Activated T-cell treated with anti-CD3 and anti-CD28 coated beads, Interleukin-2, amount 50 U/mL, for 72 hours (primary cell): Measurements from ENCODE around the gene WDPCP. TPM values are rescaled to one million over a fixed set of nuclear protein-coding genes. Genes with fewer than 3 reads are reported as not detected.
"Not testable (repeated sequence)": the region's sequence is repeated elsewhere in the genome, so short reads cannot be mapped to it uniquely, and the experiment has no call there.

Experiments used
- ATAC-seq, 2 donors: fragments of 150-1000 bp; cut with Tn5 transposase; replicated peaks in 1 of 2; 2 replicates each; pipeline ENCODE4 v1.10.0; 2021; ENCODE audit warnings: moderate library complexity in 2 of 2, mild to moderate bottlenecking in 1 of 2
- DNase-seq, 2 donors: peaks; one replicate each; pipeline ENCODE4 v3.0.0; 2021 to 2022; ENCODE audit warnings: mixed read lengths in 1 of 2
- H3K27ac Mint-ChIP-seq: one replicate; pipeline ENCODE4 v1.8.0; 2022; ENCODE audit warnings: mild to moderate bottlenecking, moderate library complexity, mixed read lengths
- H3K27me3 Mint-ChIP-seq: one replicate; pipeline ENCODE4 v1.8.0; 2022; ENCODE audit warnings: low read depth, mixed read lengths
- H3K36me3 Mint-ChIP-seq, 2 donors: one replicate each; pipeline ENCODE4 v1.8.0; 2022; ENCODE audit warnings: mixed read lengths in 2 of 2, mild to moderate bottlenecking in 1 of 2; ENCODE audit not compliant: insufficient read depth in 2 of 2
- H3K4me1 Mint-ChIP-seq: one replicate; pipeline ENCODE4 v1.8.0; 2022; ENCODE audit warnings: low read depth, mixed read lengths
- H3K4me3 Mint-ChIP-seq, 2 donors: one replicate each; pipeline ENCODE4 v1.8.0; 2022; ENCODE audit warnings: mild to moderate bottlenecking in 2 of 2, mixed read lengths in 2 of 2, moderate library complexity in 2 of 2
- H3K9me3 Mint-ChIP-seq, 2 donors: one replicate each; pipeline ENCODE4 v1.8.0; 2022; ENCODE audit warnings: mixed read lengths in 2 of 2
- total RNA-seq, 2 donors: library from RNA; stranded (reverse); gene quantifications; one replicate each; pipeline ENCODE4 v1.2.3, GENCODE V29; 2022

Gene WDPCP
- total RNA-seq, 2 donors from 2014 or later: 7.0 to 10.0 TPM

DNA sequence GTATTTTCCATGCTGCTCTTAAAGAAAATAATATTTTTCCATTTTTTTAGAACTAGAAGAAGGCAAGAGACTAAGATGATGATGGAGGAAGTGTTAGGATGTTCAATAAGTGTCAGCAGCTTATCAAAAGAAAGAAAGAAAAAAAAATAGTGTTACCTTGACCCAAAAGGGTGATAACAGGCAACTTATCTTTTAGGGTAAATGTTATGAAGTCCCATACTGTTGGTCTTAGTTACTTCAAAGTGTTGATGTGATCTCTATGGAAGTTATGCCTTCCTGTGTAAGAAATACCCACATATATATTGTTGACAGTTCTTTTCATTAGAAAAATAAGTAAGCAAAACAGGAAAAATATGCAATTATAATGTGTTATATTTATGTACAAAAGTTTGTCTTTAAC, 394.1 kb downstream of the WDPCP start:
- Mint-ChIP-seq H3K27ac (no peak overlapping the region), H3K27me3 (no peaks in the 10 kb centered on the region), H3K9me3 (peaks cover 4 to 7% of the 10 kb centered on the region in 2 donors), H3K4me1 (no peaks in the 10 kb centered on the region), H3K36me3 (peaks cover under 1 to 3% of the 10 kb centered on the region in 2 donors), H3K4me3 (no peak overlapping the region)
- no peak for DNase-seq
- ATAC-seq: no peak

DNA sequence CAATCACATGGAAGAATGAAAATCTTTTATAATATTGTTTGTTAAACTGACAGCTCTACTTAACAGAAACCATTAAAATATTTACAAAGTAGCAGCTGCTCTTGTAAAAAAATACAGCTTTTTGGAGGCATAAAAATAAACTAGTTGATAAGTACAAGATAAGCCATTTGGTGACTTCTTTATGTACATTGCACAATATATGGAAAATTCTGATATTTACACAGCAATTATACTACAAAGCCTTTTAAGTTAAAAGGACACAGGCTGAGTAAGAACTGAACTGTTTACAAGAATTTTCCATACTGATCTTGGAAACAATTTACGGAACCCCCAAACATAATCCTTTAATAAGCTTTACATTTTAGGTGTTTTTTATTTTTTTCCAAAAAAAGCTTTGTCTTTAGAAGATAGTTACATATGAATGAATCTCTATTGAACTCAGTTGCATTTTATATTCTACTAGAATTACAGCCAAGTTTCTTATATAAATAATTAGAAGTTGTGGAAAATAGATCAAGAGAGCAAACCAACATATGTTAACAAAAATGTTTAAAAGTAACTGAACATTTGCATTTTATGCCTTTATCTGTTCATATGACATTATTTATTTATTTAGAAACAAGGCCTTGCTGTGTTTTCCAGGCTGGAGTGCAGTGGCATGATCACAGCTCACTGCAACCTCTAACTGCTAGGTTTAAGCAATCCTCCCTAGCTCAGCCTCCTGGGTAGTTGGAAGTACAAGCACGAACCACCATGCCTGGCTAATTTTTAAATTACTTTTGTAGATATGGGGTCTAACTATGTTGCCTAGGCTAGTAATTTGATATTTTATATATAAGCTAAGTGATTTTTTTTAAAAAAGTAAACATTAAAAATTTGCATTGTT, 395.1 kb downstream of the WDPCP start:
- H3K36me3 Mint-ChIP-seq: peaks cover 11% of the 10 kb centered on the region in 2 donors
- H3K9me3 Mint-ChIP-seq: peaks cover 10% of the 10 kb centered on the region in 2 donors
- H3K27ac Mint-ChIP-seq: no peak overlapping the region
- no peaks in the 10 kb centered on the region for H3K4me1 Mint-ChIP-seq
- no peak overlapping the region for H3K4me3 Mint-ChIP-seq
- no peak for ATAC-seq
- no peak for DNase-seq
- H3K27me3 Mint-ChIP-seq: no peaks in the 10 kb centered on the region

DNA sequence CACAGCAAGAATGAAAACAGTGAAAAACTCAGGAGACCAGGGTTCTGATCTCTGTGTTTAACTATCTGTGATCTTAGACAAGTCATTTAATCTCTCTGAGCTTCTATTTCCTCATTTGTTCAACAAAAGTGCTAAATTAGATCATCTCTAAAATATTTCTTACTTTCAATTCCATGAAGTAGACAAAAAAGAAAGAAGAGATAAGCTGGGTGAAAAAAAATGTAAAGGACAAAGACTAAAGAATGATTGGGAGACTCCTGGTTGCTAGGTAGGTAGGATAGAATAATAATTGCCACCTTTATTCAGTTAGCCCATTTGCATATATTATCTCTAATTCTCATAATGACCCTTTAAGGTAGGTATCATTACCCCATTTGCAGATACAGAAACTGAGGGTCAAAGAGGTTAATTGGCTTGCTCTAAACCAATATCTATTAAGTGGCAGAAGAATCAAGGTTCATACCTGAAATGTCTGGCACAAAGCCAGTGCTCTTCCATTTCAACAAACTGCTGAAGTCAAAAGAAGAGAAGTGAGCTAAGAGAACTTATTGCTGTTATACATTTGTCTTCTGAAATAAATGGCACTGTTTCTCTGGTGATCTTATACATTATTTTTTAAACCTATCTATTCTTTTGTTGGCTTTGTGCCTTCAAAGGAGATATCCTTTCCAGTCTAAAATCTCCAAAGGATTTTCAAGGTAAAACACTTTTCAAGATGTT, 395.9 kb downstream of the WDPCP start:
- Mint-ChIP-seq H3K4me3 (no peak overlapping the region), H3K27ac (no peak overlapping the region), H3K27me3 (no peaks in the 10 kb centered on the region), H3K9me3 (peaks cover 12 to 13% of the 10 kb centered on the region in 2 donors), H3K4me1 (no peaks in the 10 kb centered on the region), H3K36me3 (peaks cover 13 to 14% of the 10 kb centered on the region in 2 donors)
- no peak for ATAC-seq
- no peak for DNase-seq

GRCh38 chr2:63189026-63189425, 399.3 kb downstream of the WDPCP start:
- Mint-ChIP-seq H3K27ac (no peak overlapping the region), H3K4me3 (no peak overlapping the region), H3K36me3 (peaks cover 13 to 15% of the 10 kb centered on the region in 2 donors), H3K27me3 (no peaks in the 10 kb centered on the region), H3K4me1 (no peaks in the 10 kb centered on the region), H3K9me3 (peaks cover 15 to 17% of the 10 kb centered on the region in 2 donors)
- peak in 1 of 2 donors; percentile 2 for DNase-seq
- no peak for ATAC-seq

DNA sequence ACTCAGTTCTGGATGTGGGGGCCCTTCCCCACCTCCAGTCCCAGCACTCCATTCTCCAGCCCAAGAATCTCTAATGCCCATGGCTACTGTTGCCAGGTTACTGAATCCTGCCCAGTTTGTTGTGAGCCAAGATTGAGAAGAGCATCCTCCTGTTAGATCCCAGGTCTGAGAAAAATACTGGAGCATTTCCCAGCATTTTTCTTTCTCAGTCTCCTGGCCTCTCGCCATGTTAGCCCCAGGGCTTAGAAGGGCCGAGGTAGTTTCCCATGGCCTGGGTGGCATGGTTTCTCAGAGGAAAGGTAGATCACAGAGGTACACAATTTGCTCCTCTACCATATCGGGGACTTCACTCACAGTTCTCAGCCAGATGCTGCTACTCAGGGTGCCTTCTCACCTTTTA, 401.9 kb downstream of the WDPCP start:
- H3K27me3 Mint-ChIP-seq: no peaks in the 10 kb centered on the region
- H3K4me1 Mint-ChIP-seq: no peaks in the 10 kb centered on the region
- no peak overlapping the region for H3K4me3 Mint-ChIP-seq

GRCh38 chr2:63163161-63163820, 425.0 kb downstream of the WDPCP start:
- DNase-seq (no peak), ATAC-seq (no peak)
- H3K4me1 Mint-ChIP-seq: no peaks in the 10 kb centered on the region
- H3K4me3 Mint-ChIP-seq: no peak overlapping the region
- H3K9me3 Mint-ChIP-seq: peaks cover 0 to 5% of the 10 kb centered on the region in 2 donors
- peaks cover 4 to 7% of the 10 kb centered on the region in 2 donors for H3K36me3 Mint-ChIP-seq
- H3K27me3 Mint-ChIP-seq: no peaks in the 10 kb centered on the region
- H3K27ac Mint-ChIP-seq: no peak overlapping the region

More for the DNA sequence above, 401.9 kb downstream of the WDPCP start:
- Mint-ChIP-seq H3K27ac (no peak overlapping the region), H3K9me3 (peaks cover 19 to 23% of the 10 kb centered on the region in 2 donors), H3K36me3 (peaks cover 15 to 16% of the 10 kb centered on the region in 2 donors)
- ATAC-seq: no peak
- no peak for DNase-seq

GRCh38 chr2:63159262-63159661, 429.0 kb downstream of the WDPCP start:
- DNase-seq (no peak), ATAC-seq (no peak)
- Mint-ChIP-seq H3K27me3 (no peaks in the 10 kb centered on the region), H3K4me1 (no peaks in the 10 kb centered on the region), H3K9me3 (no peaks in the 10 kb centered on the region), H3K4me3 (no peak overlapping the region), H3K36me3 (no peaks in the 10 kb centered on the region), H3K27ac (no peak overlapping the region)

DNA sequence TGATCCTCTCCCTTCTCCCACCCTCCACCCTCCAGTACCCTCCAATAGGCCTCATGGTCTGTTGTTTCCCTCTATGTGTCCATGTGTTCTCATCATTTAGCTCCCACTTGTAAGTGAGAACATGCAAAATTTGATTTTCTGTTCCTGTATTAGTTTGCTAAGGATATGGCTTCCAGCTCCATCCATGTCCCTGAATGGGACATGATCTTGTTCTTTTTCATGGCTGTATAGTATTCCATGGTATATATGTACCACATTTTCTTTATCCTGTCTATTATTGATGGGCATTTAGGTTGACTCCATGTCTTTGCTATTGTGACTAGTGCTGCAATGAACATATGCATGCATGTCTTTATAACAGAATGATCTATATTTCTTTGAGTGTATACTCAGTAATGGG, 451.6 kb downstream of the WDPCP start:
- Mint-ChIP-seq H3K36me3 (peaks cover 8 to 21% of the 10 kb centered on the region in 2 donors), H3K9me3 (peaks cover 7 to 33% of the 10 kb centered on the region in 2 donors)
- DNase-seq, H3K27ac Mint-ChIP-seq, ATAC-seq, H3K4me1 Mint-ChIP-seq, H3K27me3 Mint-ChIP-seq, H3K4me3 Mint-ChIP-seq: not testable (repeated sequence)

GRCh38 chr2:63132020-63132419, 456.3 kb downstream of the WDPCP start:
- H3K36me3 Mint-ChIP-seq: peaks cover 3 to 8% of the 10 kb centered on the region in 2 donors
- no peak for DNase-seq
- H3K4me1 Mint-ChIP-seq: no peaks in the 10 kb centered on the region
- no peaks in the 10 kb centered on the region for H3K27me3 Mint-ChIP-seq
- no peak for ATAC-seq
- H3K4me3 Mint-ChIP-seq: no peak overlapping the region
- peaks cover 0 to 24% of the 10 kb centered on the region in 2 donors for H3K9me3 Mint-ChIP-seq
- H3K27ac Mint-ChIP-seq: no peak overlapping the region

DNA sequence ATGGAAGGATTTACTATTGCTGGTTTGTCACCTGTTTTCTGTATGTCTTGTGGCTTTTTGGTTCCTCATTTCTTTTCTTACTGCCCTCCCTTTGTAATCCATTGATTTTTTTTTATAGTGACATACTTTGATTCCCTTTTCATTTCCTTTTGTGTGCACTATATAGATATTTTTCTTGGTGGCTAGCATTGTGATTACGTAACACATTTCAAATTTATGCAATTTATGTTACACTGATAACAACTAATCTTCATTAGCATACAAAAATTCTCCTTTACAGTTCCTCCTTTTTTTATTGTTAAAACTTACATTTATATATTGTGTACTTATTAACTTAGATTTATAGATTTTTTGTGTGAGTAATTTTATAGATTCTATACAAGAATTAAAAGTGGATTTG, 457.1 kb downstream of the WDPCP start:
- no peaks in the 10 kb centered on the region for H3K4me1 Mint-ChIP-seq
- H3K27ac Mint-ChIP-seq: no peak overlapping the region
- no peak for DNase-seq
- peaks cover 0 to 19% of the 10 kb centered on the region in 2 donors for H3K9me3 Mint-ChIP-seq
- H3K36me3 Mint-ChIP-seq: peaks cover 0 to 4% of the 10 kb centered on the region in 2 donors
- ATAC-seq: no peak
- H3K4me3 Mint-ChIP-seq: no peak overlapping the region
- H3K27me3 Mint-ChIP-seq: no peaks in the 10 kb centered on the region

DNA sequence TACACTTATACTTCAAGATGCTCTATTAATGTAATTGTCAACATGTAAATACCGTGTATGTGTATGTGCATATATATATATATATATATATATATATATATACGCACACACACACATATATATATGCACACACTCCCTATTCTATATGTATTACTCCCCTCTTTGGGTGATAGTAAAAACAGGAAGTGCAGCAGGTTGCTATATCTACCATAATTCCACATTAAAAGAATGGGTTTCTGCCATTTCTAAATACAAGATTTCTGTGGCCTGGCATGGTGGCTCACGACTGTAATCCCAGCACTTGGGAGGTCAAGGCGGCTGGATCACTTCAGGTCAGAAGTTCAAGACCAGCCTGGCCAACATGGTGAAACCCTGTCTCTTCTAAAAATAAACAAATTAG, 460.7 kb downstream of the WDPCP start:
- no peaks in the 10 kb centered on the region for H3K4me1 Mint-ChIP-seq
- peaks cover 0 to 4% of the 10 kb centered on the region in 2 donors for H3K36me3 Mint-ChIP-seq
- no peak overlapping the region for H3K27ac Mint-ChIP-seq
- DNase-seq (no peak), ATAC-seq (no peak)
- peaks cover 0 to 13% of the 10 kb centered on the region in 2 donors for H3K9me3 Mint-ChIP-seq
- no peak overlapping the region for H3K4me3 Mint-ChIP-seq
- no peaks in the 10 kb centered on the region for H3K27me3 Mint-ChIP-seq

- ATAC-seq (no peak), DNase-seq (no peak)
- Mint-ChIP-seq H3K4me1 (no peaks in the 10 kb centered on the region), H3K4me3 (no peak overlapping the region), H3K27me3 (no peaks in the 10 kb centered on the region), H3K36me3 (no peaks in the 10 kb centered on the region), H3K9me3 (peaks cover 0 to 2% of the 10 kb centered on the region in 2 donors), H3K27ac (no peak overlapping the region)
Measured at GRCh38 chr2:63124850-63125249, 463.4 kb downstream of the WDPCP start.

GRCh38 chr2:63124218-63124617, 464.1 kb downstream of the WDPCP start:
- no peak overlapping the region for H3K27ac Mint-ChIP-seq
- ATAC-seq: no peak
- H3K27me3 Mint-ChIP-seq: no peaks in the 10 kb centered on the region
- no peaks in the 10 kb centered on the region for H3K4me1 Mint-ChIP-seq
- DNase-seq: no peak
- peaks cover 0 to under 1% of the 10 kb centered on the region in 2 donors for H3K9me3 Mint-ChIP-seq
- H3K4me3 Mint-ChIP-seq: no peak overlapping the region
- no peaks in the 10 kb centered on the region for H3K36me3 Mint-ChIP-seq
